NCI-H2107 treated with DMSO at 0.1 percent for 48 hours (cell line): ENCODE results near the gene TTC28.
A peak's percentile ranks its signal among the peaks of the same experiment; 100 is the strongest.

ENCODE experiments used
- DNase-seq: peaks from one replicate; lab custom pipeline; 2025; ENCODE audit not compliant: unreplicated experiment; lab: John Stamatoyannopoulos, UW

Gene TTC28

DNA sequence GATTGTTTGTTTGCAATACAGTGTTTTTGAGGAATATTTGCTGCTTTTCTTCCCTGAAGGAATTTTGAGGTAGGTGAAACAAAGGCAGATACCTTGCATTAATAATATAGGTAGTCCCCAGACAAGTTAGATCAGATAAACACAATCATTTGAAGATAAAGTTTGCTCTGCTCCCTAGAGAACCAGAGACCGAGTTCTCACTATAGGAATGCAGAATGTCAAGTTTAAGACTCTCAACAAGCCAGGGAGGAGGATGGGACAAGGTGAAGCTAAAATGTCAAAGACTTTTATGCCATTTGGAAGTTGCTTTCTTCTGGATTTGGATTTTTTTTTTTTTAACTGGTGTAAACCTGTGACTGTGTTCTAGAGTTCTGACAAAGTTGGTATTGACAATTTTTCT is 364.7 kb downstream of the TTC28 start:
- DNase-seq = no peak

DNA sequence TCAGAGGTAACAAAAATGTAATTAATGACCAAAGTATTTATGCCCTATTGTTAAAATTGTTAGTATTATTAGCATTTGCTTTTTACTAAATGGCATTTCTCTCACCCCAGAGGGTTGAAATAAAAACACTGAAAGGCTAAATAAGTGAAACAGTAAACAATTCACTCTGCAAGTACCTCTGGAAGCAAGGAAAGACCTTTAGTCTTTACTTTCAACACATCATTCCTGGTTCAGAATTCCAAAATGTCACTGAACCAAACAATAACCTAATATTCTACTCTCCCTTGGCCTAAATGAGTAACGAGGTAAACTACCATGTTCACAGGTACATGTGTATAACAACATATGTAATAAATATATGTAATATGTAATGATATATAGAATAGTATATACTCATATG is 369.3 kb downstream of the TTC28 start:
- DNase-seq = no peak

DNA sequence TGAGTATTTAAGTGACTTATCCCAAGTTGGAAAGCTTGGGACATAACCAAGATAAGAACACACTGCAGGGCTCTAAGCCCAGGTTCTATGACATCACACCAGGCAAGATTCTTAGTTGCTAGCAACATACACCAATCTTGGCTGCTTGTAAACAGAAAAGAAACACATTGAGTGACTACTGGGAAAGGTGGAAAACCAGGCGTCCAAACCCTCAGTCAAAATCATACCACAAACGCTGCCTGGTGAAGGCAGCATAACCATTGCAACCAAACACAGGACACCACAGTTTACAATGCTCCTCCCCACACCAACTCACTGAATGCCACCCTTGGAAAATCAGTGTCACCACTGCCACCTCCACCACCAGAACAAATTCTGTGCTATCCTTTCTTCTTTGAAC is 379.9 kb downstream of the TTC28 start:
- DNase-seq = no peak

DNA sequence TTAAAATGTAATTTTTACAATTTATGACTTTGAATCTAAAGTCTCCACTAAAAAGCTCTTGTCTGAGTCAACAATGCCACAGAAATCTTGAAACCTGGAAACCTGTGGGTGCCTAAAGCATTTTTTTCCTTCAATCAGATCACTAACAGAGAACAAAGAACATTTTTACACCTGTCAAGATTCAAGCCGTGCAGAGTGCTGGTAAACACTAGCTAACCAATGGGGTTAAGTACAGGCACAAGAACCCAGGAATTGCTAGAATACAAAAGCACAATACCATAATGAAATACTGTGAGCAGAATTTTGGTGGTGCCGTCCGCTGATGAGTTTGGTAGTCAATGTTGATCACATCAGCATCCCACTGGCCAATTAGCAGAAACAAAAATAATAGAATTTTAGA is 380.3 kb downstream of the TTC28 start:
- peak; percentile 78 for DNase-seq

DNA sequence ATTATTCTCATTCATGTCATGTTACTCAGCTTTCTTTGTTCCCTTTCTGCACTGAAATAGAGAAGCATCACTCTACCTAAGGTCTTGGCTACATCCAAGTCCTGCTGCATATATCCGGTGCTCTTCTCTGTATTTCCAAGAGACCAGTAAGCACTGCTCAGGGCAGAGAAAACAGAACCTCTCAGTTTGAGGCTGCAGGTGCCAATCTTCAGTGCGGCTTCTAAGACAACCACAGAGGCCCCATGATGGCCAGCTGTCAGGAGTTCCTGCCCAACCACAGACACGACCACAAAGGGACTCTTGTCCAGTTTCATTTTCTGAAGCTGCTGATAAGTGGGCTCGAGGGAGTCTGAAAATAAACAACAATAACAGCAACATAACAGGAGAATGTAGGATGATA is 382.1 kb downstream of the TTC28 start:
- DNase-seq = peak; percentile 54

DNA sequence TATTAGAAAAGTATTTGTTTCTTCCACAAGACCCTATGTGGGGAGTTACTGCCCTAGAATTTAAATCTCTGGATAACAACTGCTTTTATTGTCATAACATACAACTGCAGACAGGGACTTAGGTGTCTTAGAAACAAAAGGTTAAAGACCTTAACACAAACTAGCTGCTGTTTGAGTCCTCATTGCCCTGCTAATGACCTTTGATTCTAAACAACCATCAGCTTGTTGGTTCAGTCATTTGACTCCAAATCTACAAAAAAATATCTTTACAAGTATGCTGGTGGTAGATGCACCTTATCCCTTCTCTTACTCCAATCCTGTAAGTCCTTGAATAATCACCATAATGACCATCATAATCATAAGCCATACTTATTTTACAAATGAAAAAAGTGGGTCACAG is 383.2 kb downstream of the TTC28 start:
- DNase-seq = no peak

DNA sequence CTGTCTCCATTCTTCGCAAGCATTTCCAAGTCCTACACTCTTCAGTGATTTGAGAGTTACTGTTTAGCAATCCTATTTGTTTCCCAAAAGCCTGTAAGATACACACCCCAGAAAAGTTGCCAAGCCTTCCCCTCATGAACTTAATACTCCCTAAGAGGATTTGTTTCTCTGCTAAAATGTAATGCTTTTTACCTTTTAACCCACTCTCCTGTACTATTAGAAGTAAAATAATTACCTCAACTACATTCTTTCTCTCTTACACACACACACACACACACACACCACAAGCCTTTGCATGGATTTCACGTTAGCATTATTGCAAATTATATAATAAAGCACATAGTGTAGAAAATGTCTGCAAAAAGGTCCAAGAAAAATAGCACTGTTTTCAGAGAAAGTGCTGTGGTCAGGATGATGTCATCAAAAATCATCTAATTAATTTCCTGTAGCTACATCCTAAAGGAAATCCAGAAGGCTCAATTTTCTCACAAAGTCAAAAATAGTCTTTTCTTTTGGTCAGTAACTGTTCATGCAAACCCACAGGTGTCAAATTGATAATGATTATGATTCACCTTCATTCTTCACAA is 396.5 kb downstream of the TTC28 start:
- no peak for DNase-seq

- no peak for DNase-seq
Measured at GRCh38 chr22:28282405-28283067, 397.1 kb downstream of the TTC28 start.

DNA sequence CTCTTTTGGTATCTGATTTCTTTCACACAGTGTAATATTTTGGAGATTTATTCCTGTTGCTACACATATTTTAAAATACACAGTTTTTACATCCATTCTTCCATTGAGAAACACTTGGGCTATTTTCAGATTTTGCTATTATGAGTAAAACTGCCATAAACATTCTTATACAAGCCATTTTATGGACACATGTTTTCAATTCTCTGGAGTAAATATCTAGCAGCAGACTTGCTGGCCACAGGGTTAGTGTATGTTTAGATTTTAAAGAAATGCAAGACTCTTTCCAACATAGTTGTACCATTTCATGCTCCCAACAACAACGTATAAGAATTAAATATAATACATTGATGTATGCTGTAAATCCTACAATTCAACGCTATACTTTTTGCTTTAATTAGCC is 399.8 kb downstream of the TTC28 start:
- DNase-seq = no peak

- no peak for DNase-seq
Measured at GRCh38 chr22:28269277-28269676, 410.4 kb downstream of the TTC28 start.

GRCh38 chr22:28268850-28269249 is 410.8 kb downstream of the TTC28 start:
- no peak for DNase-seq

GRCh38 chr22:28268171-28268570 is 411.5 kb downstream of the TTC28 start:
- DNase-seq = no peak

DNA sequence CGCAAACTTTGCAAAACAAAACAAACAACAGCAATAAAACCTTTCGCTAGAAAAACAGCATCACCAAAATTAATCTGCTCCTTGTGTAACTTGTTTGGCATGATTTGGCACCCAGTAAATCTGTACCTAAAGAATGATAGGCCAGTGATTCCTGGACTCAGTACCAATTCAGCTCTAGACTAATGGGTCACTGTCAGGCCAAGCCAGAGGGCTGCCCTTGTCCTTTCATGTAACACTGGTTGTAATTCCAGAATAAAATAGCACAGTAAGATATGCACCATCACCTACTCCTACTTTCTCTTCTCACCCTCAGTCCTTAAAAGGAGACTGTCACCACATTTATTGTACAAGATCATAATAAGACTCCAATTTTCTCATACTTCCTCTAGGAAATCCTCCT is 419.0 kb downstream of the TTC28 start:
- DNase-seq = no peak

- DNase-seq = no peak
Measured at GRCh38 chr22:28259774-28260312, 419.8 kb downstream of the TTC28 start.

- no peak for DNase-seq
Measured at GRCh38 chr22:28254396-28254795, 425.2 kb downstream of the TTC28 start.

- no peak for DNase-seq
Measured at GRCh38 chr22:28252539-28252938, 427.1 kb downstream of the TTC28 start.

- no peak for DNase-seq
Measured at GRCh38 chr22:28250036-28250695, 429.5 kb downstream of the TTC28 start.

DNA sequence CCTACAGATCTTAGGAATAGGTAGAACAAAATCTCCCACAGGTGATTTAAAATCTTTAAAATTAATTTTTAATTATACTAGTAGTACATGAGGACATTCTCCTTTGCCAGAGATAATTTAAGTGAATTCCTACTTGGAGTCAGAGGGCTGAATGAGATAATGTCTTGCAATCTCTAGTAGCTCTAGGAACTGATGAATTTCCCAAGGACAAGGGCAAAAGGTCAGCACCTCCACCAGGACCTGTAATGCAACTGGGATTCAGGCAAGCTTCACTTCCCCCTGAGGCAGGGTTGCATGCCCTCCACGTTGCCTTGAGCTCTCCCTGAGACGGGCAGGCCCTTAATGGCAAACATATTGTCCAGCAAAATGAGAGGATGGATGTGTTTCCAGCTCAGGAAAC is 430.2 kb downstream of the TTC28 start:
- DNase-seq = no peak

- no peak for DNase-seq
Measured at GRCh38 chr22:28247667-28248363, 431.8 kb downstream of the TTC28 start.

- DNase-seq = no peak
Measured at GRCh38 chr22:28247136-28247535, 432.5 kb downstream of the TTC28 start.

GRCh38 chr22:28246397-28246796 is 433.2 kb downstream of the TTC28 start:
- DNase-seq = no peak
